ENCODE measurements around the gene CCR8.

DNA sequence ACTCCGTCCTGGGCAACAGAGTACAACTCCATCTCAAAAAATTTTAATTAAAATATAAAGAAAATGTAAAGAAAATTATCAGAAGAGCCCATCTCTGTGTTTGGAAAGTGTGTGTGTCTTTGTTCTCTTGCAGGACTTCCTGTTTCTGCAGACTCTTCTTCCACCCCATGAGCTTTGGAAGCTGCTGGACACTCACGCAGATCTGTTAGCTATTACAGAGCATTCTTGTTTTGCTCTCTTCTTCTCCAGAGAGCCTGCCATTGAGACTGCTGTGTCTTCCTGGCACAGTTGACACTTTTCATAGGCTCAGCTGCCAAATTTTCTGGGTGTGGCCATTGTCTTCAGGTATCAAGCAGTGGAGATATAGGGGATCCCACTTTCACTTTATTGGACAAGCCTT is 6.0 kb upstream of the CCR8 start:
- TF ChIP-seq CTCF (IDR thresholded peaks at IDR 0.05; ENCODE audit: low read length) = no peak
- no peak for TF ChIP-seq EZH2 (optimal IDR thresholded peaks at IDR 0.05; ENCODE audit: low read depth, low read length)
- TF ChIP-seq EZH2phosphoT487 (IDR thresholded peaks at IDR 0.05; ENCODE audit: low read length) = no peak

All from MM.1S (cell line).